EH (cell line): ENCODE results near the gene HRH1.
"Not testable (repeated sequence)": the region's sequence is repeated elsewhere in the genome, so short reads cannot be mapped to it uniquely, and the experiment has no call there.

Source experiments
- DNase-seq: peaks from one replicate; pipeline ENCODE4 v3.0.0-alpha.2; 2015; ENCODE audit warnings: low read depth

Gene HRH1

GRCh38 chr3:11154036-11154952 is at the start of gene HRH1:
TSS of gene HRH1 (plus strand) at chr3:11154493. CDS start at chr3:11259038, 104,545 bp downstream.
- peak; percentile 44 for DNase-seq

- not testable (repeated sequence) for DNase-seq
Observed at GRCh38 chr3:11113316-11113715, 41.0 kb upstream of the HRH1 start.

- no peak for DNase-seq
Observed at GRCh38 chr3:11115548-11115947, 38.7 kb upstream of the HRH1 start.

DNA sequence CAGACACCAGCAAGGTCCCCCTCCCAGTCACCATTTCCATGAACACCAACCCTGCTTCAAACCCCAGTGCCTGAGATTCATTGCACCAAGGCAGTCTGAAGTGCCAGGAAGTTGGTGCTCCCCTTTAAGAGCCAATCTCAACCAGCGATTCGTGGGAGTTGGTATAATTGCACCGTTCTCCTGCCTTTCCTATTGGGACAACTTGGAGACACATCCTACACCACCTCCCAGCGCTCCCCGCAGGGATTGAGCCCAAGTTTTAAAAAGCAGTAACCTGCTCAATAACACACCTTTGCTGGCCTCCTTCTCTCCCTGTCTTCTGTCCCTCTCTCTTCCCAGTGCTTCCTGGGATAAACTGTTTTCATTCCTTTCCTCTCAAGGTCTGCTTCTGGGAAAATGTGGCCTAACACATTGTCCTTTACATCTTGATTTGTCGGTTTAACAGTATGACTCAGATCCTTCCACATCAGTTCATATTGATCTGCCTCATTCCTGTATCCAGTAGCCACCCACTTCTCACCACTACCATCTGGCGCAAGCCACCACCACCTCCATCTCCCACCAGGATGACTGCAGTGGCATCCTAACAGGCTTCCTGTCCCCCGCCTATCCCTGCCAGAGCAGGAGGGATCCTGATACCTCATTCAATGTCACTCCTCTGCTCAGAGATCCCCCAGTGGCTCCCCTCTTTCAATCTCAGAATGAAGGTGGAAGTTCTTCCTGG is 37.8 kb upstream of the HRH1 start:
- DNase-seq, result no peak

DNA sequence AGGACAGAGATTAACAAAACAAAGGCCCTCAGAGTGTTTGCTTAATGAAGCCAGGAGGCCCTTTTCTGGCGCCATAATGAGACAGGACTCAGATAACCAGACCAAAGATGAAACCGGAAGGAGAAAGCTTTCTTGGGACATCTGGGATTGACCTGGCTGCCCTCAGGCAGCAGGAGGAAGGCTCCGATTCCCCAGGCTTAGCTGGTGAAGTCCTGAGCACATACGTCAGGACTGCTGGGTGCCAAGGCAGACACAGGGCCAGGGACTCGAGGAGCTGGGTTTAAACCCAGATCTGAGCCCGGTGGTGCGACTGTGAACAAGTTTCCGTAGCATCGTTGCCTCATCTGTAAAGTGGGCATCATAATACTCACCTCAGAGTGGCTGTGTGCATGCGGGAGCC is 36.7 kb upstream of the HRH1 start:
- no peak for DNase-seq

- DNase-seq, result peak; percentile 81
Observed at GRCh38 chr3:11118181-11118682, 36.1 kb upstream of the HRH1 start.

DNA sequence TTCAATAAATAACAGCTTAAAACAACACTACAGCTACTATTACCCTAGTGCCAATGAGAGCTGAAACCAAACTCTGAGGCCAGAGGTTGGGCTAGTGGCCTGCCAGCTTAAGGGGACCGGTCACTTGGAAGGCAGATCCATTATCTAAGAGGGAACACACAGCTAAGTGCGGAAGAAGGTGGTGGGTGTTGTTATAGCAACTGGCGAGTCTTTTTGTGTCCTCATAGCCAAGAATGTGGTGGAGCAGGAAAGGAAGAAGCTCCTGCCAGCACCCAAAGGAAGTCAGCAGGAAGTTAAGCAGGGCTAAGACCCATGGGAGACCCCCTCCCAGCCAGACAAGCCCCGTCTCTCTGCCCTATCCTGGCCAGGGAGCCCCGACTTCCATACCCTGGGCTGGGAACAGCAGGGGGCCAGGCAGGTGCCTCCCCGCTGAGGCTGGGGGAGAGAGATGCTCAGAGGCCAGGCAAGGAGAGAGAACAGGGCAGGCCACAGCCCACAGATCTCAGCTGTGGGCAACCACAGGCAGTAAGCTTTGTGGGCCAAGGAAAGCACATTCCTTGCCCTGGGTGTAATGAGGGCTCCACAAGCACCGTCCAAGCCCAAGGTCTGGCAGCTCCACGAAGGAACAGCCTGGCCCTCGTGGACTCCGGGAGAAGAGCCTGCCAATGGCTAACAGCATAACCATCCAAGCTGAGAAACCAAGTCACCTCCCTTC is 34.0 kb upstream of the HRH1 start:
- no peak for DNase-seq

DNA sequence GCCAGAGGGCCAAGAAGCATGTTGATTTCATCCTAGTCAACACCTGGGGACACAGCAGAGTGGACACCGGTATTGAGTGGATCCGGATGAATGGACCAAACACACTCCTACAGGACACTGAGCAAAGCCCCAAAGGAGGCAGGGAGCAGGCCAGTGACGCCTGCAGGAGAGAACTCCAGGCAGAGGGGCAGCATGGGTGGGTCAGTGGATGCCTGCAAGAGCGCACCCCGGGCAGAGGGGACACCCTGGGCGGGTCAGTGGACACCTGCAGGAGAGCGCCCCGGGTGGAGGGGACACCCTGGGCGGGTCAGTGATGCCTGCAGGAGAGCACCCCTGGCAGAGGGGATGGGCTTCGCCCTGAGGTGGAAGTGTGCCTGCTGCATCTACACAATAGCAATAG is 27.6 kb upstream of the HRH1 start:
- DNase-seq, result no peak

GRCh38 chr3:11128682-11129632 is 25.3 kb upstream of the HRH1 start:
- DNase-seq, result peak; percentile 38

GRCh38 chr3:11130385-11130784 is 23.9 kb upstream of the HRH1 start:
- DNase-seq, result no peak

- no peak for DNase-seq
Observed at GRCh38 chr3:11131371-11131770, 22.9 kb upstream of the HRH1 start.

- not testable (repeated sequence) for DNase-seq
Observed at GRCh38 chr3:11131886-11132285, 22.4 kb upstream of the HRH1 start.

DNA sequence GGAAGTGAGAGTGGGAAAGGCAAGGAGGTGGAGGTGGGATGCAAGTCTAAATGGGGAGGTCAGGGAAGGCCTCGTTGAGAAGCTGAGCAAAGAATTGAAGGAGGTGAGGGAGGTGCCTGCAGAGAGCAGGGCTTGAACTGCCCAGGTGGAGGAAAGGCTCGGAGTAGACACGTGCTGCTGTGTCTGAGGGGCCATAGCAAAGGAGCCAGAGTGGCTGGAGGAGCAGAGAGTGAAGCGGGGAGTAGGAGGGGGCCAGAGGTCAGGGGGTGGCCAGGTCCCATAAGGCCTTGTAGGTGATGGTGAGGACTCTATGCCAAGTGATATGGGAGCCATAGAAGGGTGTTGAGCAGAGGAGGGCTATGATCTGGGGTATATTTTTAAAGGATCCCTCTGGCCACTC is 21.4 kb upstream of the HRH1 start:
- DNase-seq, result no peak

GRCh38 chr3:11134794-11135193 is 19.5 kb upstream of the HRH1 start:
- DNase-seq, result peak; percentile 48

GRCh38 chr3:11136116-11136515 is 18.2 kb upstream of the HRH1 start:
- peak; percentile 74 for DNase-seq

GRCh38 chr3:11136830-11137626 is 17.3 kb upstream of the HRH1 start:
- DNase-seq, result peak; percentile 100

- no peak for DNase-seq
Observed at GRCh38 chr3:11137627-11137959, 16.7 kb upstream of the HRH1 start.

GRCh38 chr3:11138371-11138770 is 15.9 kb upstream of the HRH1 start:
- no peak for DNase-seq

DNA sequence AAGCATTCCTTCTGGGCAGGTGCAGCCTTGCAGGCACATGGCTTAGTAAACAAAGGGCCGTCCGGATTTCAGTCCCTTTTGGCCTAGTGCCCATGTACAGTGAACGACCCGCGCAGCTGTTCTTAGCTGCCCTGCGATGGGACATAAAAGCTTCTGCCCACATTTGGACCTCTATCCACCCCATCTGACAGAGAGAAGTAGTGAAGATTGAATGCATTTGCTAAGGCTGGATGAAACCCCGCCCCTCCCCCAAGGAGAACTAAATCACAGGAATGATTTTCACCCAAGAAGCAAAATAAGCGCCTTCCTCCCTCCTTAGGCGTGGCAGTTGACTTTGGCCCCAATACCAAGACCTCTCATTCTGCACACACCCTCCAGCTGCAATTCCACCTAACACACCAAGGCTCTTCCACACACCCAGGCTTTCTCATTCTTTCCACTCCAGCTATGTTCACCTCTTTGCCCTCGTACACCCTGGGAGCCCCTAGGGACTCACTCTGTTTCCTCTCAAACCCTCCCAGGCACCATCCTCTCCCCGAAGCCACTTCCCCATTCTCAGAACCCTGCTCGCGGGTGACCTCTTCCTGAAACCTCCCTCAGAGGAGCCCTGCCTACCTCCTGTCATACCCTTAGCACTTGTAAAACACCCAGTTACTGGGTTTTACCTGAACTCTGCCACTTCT is 14.1 kb upstream of the HRH1 start:
- no peak for DNase-seq

DNA sequence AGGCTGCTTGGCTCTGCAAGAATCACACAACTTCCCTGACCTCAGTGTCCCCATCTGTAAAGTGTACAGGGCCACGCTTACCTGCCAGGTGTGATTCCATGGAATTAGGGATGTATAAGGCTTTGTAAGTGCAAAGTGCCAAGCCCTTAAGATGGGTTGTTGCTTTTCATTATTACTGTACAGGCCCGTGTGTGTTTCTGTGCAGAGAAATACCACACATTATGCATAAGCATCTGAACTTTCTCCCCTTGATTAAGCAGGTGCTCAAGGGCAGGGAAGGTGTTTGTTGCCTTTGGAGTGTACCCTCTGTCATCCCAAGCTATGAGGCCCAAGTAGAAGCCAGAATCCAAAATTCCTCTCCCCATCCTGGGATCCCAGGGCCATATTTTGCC is 13.6 kb upstream of the HRH1 start:
- no peak for DNase-seq
